ENCODE results near the gene LSR. TPM values are rescaled to one million over a fixed set of nuclear protein-coding genes. Genes with fewer than 3 reads are reported as not detected.
"Not testable (repeated sequence)": the region's sequence is repeated elsewhere in the genome, so short reads cannot be mapped to it uniquely, and the experiment has no call there.

The LSR gene
- total RNA-seq, 2 experiments from 2014 or later: 3.5 to 3.6 TPM

- H3K9me3 Mint-ChIP-seq: peaks cover 17% of the 10 kb centered on the region
- ChIA-PET POLR2A (no interaction called here), CTCF (interaction anchor here (0.8 to 1.6 kb wide), 3 partner anchors 12 to 116 kb away, joined by 3 to 6 read pairs (median 4); no protein-coding TSS in a partner anchor)
- H3K4me3 Mint-ChIP-seq: no peak overlapping the region
- no peak overlapping the region for H3K27ac Mint-ChIP-seq
- peaks cover 8% of the 10 kb centered on the region for H3K27me3 Mint-ChIP-seq
- H3K36me3 Mint-ChIP-seq (ENCODE audit: low read depth): peaks cover 18% of the 10 kb centered on the region
- no peak for DNase-seq
- peaks cover 26% of the 10 kb centered on the region for H3K4me1 Mint-ChIP-seq
Observed at GRCh38 chr19:35236638-35237400, 12.0 kb upstream of the LSR start.

- Mint-ChIP-seq H3K9me3 (peaks cover 25% of the 10 kb centered on the region), H3K36me3 (ENCODE audit: low read depth) (peaks cover 26% of the 10 kb centered on the region), H3K4me1 (peaks cover 26% of the 10 kb centered on the region), H3K27ac (peak overlapping the region; percentile 88), H3K27me3 (peaks cover 27% of the 10 kb centered on the region)
- DNase-seq, H3K4me3 Mint-ChIP-seq, POLR2A ChIA-PET: not testable (repeated sequence)
- CTCF ChIA-PET: interaction anchor here (2.0 kb wide), 1 partner anchor 14 kb away, joined by 9 read pairs; no protein-coding TSS in a partner anchor
Observed at GRCh38 chr19:35239597-35239996, 9.2 kb upstream of the LSR start.

- peak; percentile 24 for DNase-seq
- H3K27ac Mint-ChIP-seq: peak overlapping the region; percentile 88
- peaks cover 28% of the 10 kb centered on the region for H3K36me3 Mint-ChIP-seq (ENCODE audit: low read depth)
- POLR2A ChIA-PET: no interaction called here
- peaks cover 26% of the 10 kb centered on the region for H3K4me1 Mint-ChIP-seq
- H3K27me3 Mint-ChIP-seq: peaks cover 31% of the 10 kb centered on the region
- peak overlapping the region; percentile 5 for H3K4me3 Mint-ChIP-seq
- H3K9me3 Mint-ChIP-seq: peaks cover 25% of the 10 kb centered on the region
- CTCF ChIA-PET: interaction anchor here (1.2 to 2.0 kb wide), 2 partner anchors 14 to 32 kb away, joined by 3 to 9 read pairs; no protein-coding TSS in a partner anchor
Observed at GRCh38 chr19:35240327-35240726, 8.5 kb upstream of the LSR start.

GRCh38 chr19:35241417-35241816 lies 7.4 kb upstream of the LSR start:
- H3K36me3 Mint-ChIP-seq (ENCODE audit: low read depth): peaks cover 28% of the 10 kb centered on the region
- ChIA-PET POLR2A (interaction anchor here (0.6 kb wide), 1 partner anchor 29 kb away, joined by 5 read pairs; no protein-coding TSS in a partner anchor), CTCF (interaction anchor here (0.7 to 2.0 kb wide), 3 partner anchors 15 to 38 kb away, joined by 3 to 9 read pairs (median 3); no protein-coding TSS in a partner anchor)
- peaks cover 26% of the 10 kb centered on the region for H3K4me1 Mint-ChIP-seq
- H3K27me3 Mint-ChIP-seq: peaks cover 38% of the 10 kb centered on the region
- no peak overlapping the region for H3K27ac Mint-ChIP-seq
- H3K9me3 Mint-ChIP-seq: peaks cover 31% of the 10 kb centered on the region
- no peak for DNase-seq
- no peak overlapping the region for H3K4me3 Mint-ChIP-seq

- H3K27ac Mint-ChIP-seq: no peak overlapping the region
- DNase-seq: no peak
- peaks cover 14% of the 10 kb centered on the region for H3K36me3 Mint-ChIP-seq (ENCODE audit: low read depth)
- POLR2A ChIA-PET: no interaction called here
- H3K27me3 Mint-ChIP-seq: peaks cover 72% of the 10 kb centered on the region
- peaks cover 25% of the 10 kb centered on the region for H3K9me3 Mint-ChIP-seq
- CTCF ChIA-PET: no interaction called here
- H3K4me1 Mint-ChIP-seq: peaks cover 16% of the 10 kb centered on the region
- peak overlapping the region; percentile 19 for H3K4me3 Mint-ChIP-seq
Observed at GRCh38 chr19:35246466-35247092, 2.2 kb upstream of the LSR start.

GRCh38 chr19:35247526-35248309 lies 1.1 kb upstream of the LSR start:
- H3K27me3 Mint-ChIP-seq: peaks cover 67% of the 10 kb centered on the region
- H3K4me1 Mint-ChIP-seq: peaks cover 16% of the 10 kb centered on the region
- POLR2A ChIA-PET: no interaction called here
- peak overlapping the region; percentile 72 for H3K4me3 Mint-ChIP-seq
- no peak overlapping the region for H3K27ac Mint-ChIP-seq
- peaks cover 21% of the 10 kb centered on the region for H3K9me3 Mint-ChIP-seq
- H3K36me3 Mint-ChIP-seq (ENCODE audit: low read depth): peaks cover 12% of the 10 kb centered on the region
- DNase-seq: peak; percentile 26
- CTCF ChIA-PET: interaction anchor here (1.0 kb wide), 1 partner anchor 203 kb away, joined by 3 read pairs; no protein-coding TSS in a partner anchor

- Mint-ChIP-seq H3K27ac (no peak overlapping the region), H3K27me3 (peaks cover 52% of the 10 kb centered on the region)
- CTCF ChIA-PET: no interaction called here
Observed at GRCh38 chr19:35249146-35249847, 495 bp downstream of the LSR start.

GRCh38 chr19:35249848-35250711 lies 1.3 kb downstream of the LSR start:
- Mint-ChIP-seq H3K4me3 (peak overlapping the region; percentile 72), H3K27ac (no peak overlapping the region), H3K27me3 (peaks cover 47% of the 10 kb centered on the region), H3K4me1 (peaks cover 16% of the 10 kb centered on the region), H3K36me3 (ENCODE audit: low read depth) (no peaks in the 10 kb centered on the region), H3K9me3 (peaks cover 9% of the 10 kb centered on the region)
- ChIA-PET CTCF (interaction anchor here (0.6 to 1.5 kb wide), 3 partner anchors 25 to 365 kb away, joined by 3 read pairs; no protein-coding TSS in a partner anchor), POLR2A (no interaction called here)
- DNase-seq: peak; percentile 4

More at GRCh38 chr19:35249146-35249847, 495 bp downstream of the LSR start:
- Mint-ChIP-seq H3K36me3 (ENCODE audit: low read depth) (peaks cover 5% of the 10 kb centered on the region), H3K9me3 (peaks cover 14% of the 10 kb centered on the region), H3K4me3 (peak overlapping the region; percentile 72), H3K4me1 (peaks cover 16% of the 10 kb centered on the region)
- POLR2A ChIA-PET: no interaction called here
- DNase-seq: no peak

GRCh38 chr19:35251456-35251855 lies 2.7 kb downstream of the LSR start:
- Mint-ChIP-seq H3K36me3 (ENCODE audit: low read depth) (no peaks in the 10 kb centered on the region), H3K27ac (no peak overlapping the region), H3K27me3 (peaks cover 40% of the 10 kb centered on the region), H3K4me1 (peaks cover 16% of the 10 kb centered on the region), H3K9me3 (peaks cover 3% of the 10 kb centered on the region), H3K4me3 (no peak overlapping the region)
- peak; percentile 4 for DNase-seq
- CTCF ChIA-PET: interaction anchor here (0.6 to 1.5 kb wide), 4 partner anchors 10 to 38 kb away, joined by 3 to 5 read pairs (median 3); no protein-coding TSS in a partner anchor
- POLR2A ChIA-PET: no interaction called here

- peaks cover 22% of the 10 kb centered on the region for H3K27me3 Mint-ChIP-seq
- H3K36me3 Mint-ChIP-seq (ENCODE audit: low read depth): no peaks in the 10 kb centered on the region
- no peaks in the 10 kb centered on the region for H3K9me3 Mint-ChIP-seq
- CTCF ChIA-PET: no interaction called here
- H3K4me3 Mint-ChIP-seq: no peak overlapping the region
- H3K4me1 Mint-ChIP-seq: peaks cover 25% of the 10 kb centered on the region
- peak; percentile 4 for DNase-seq
- POLR2A ChIA-PET: no interaction called here
- H3K27ac Mint-ChIP-seq: no peak overlapping the region
Observed at GRCh38 chr19:35253316-35254286, 4.8 kb downstream of the LSR start.

Measured in activated CD4-positive, alpha-beta T cell treated with anti-CD3 and anti-CD28 coated beads, Interleukin-2, amount 10 ng/mL, durations not matched to agents 7 days and 5 days (primary cell).